Activated CD4-positive, alpha-beta T cell treated with anti-CD3 and anti-CD28 coated beads, Interleukin-2, amount 50 U/mL, for 16 hours (primary cell): Measurements from ENCODE around the gene EML1.
A peak's percentile ranks its signal among the peaks of the same experiment; 100 is the strongest.
"Not testable (repeated sequence)": the region's sequence is repeated elsewhere in the genome, so short reads cannot be mapped to it uniquely, and the experiment has no call there.

Source experiments
- DNase-seq: peaks from one replicate; pipeline ENCODE4 v3.0.0-alpha.2; 2020

The EML1 gene

DNA sequence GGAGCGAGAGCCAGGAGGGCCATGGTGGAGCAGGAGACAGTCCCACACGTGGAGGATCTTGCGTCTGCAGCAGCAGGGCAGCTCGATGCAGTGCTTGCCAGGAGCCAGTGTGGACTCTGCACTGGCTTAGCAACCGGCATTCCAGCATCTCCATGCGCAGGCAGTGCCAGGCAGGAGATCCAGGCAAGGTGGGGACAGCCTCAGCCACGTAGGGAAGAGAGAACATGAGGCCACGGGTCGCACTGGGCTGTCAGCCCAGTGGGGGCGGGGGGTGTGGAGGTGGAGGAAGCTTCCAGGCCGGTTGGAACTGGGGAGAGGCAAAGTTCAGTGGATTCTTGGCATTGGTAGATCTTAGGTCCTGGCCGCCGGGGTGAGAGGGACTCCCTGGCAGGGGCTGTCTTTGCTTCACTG is 151.0 kb downstream of the EML1 start:
- no peak for DNase-seq

DNA sequence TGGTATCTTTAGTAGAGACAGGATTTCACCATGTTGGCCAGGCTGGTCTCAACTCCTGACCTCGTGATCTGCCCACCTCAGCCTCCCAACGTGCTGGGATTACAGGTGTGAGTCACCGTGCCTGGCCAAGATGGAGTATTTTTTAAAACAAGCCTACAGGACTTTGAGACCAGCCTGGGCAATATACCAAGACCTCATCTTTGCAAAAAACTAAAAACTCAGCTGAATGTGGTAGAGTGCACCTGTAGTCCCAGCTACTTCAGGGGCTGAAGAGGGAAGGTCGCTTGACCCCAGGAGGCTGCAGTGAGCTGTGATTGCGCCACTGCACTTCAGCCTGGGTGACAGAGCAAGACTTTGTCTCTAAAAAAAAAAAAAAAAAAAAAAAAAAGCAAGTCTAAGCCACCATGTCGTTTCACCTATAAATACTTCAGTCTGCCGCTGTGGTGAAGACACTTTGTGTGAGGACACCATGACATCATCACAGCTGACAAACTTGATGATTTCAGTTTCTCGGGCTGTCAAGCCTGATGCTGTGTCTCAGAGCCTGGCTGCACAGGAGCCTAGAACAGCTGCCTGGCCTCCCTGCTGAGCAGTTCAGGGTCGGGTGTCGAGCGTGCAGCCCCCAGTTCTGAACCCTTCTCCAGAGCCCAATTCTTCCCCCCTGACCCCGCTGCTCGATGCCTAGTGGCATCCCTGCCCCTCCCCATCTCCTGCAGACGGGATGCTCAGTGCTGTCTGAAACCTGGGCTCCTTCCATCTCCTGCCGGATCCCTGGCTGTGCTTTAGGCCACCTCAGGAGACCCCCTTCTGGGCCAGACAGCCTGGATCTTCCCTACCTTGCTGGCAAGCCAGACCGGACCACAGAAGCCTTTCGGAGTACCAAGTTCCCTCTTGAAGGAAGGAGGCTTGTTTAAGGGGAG is 152.8 kb downstream of the EML1 start:
- DNase-seq, result peak; percentile 40

DNA sequence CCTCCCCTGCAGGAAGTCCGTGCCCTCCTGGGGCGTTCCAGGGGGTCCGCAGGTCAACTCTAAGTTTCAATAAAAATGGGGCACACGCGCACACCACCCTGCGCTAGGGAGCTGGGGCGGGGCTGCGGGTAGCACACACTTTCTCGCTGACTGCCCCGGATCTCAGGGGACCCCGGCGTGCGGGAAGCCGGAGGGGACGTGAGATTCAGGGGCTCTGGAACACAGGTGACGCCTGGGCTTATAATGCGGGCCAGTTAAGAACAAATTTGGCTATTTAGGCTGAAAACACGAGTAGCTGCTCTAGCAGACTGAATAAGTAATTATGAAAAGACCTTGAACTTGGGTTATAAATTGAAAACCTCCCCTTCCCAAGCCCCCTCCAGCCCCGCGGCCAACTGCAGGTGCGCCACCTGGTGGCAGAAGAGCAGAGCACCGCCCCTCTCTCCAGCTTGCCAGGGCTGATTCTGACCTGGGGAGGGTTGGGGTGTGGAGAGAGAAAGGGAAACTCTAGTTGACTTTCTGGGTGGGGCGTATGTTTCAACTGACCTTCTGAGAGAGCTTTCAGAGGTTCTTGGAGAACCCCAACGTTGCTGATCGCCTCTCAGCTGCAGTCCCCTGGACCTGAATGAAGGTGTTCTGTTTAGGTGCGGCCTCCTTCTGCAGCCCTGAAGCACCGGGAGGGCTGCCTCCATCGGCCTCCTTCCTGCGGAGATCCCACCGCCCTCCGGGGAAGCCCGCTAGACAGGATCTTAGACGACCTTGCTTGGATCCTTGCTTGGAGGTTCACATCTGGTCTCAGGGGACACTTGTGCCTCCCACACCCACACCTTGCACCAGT is 153.7 kb downstream of the EML1 start:
- peak; percentile 46 for DNase-seq

DNA sequence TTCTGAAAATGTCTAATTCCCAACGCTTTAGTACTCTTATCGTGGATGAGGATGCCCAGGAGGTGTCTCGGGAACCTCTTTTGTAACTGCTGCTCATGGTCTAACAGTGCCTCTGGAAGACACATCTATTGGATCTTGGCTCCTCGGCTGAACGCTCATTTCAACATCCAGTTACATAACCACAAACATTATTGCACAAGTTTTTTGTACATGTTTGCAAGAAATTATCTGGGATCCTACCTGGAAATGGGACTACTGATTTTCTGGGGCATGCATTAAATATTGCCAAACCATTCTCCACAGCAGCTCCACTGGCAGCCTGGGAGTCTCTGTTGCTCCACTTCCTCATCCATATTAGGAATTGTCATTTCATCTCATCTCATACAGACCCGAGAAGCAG is 154.5 kb downstream of the EML1 start:
- no peak for DNase-seq

DNA sequence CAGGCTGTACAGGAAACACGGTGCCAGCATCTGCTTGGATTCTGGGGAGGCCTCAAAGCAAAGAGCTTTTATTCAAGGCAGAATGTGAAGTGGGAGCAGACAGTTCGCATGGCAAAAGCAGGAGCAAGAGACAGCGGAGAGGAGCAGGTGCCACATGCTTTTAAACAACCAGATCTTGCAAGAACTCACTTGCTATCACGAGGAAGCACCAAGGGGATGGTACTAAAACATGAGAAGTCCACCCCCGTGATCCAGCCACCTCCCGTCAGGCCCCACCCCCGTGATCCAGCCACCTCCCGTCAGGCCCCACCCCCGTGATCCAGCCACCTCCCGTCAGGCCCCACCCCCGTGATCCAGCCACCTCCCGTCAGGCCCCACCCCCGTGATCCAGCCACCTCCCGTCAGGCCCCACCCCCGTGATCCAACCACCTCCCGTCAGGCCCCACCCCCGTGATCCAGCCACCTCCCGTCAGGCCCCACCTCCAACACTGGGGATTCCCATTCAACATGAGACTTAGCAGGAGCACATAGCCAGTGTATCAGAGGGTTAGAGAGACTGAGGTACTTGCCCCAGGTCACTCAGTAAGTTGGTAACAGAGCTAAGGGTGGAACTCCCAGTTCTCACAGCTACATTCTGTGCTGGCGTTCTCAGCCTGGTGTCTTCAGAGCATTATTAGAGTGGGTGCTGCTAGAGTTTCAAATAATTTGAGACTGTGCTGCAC is 156.0 kb downstream of the EML1 start:
- not testable (repeated sequence) for DNase-seq

DNA sequence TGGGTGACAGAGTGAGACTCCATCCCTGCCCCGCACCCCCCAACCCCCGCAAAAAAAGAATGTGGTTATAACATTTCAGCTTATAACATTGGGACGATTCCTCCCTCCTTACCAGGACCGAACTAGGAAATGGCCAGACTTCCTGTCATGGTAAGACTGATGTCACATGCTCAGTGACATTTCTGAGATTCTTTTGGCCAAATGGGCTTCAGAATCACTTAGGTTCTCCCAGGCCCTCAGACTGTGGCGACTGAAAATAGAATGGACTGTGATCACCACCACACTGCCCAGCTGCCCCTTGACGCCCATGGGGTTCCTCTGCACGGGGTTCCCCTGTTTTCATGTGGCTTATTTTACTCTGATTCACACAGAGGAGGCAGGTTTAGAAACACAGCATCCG is 157.0 kb downstream of the EML1 start:
- DNase-seq, result no peak

DNA sequence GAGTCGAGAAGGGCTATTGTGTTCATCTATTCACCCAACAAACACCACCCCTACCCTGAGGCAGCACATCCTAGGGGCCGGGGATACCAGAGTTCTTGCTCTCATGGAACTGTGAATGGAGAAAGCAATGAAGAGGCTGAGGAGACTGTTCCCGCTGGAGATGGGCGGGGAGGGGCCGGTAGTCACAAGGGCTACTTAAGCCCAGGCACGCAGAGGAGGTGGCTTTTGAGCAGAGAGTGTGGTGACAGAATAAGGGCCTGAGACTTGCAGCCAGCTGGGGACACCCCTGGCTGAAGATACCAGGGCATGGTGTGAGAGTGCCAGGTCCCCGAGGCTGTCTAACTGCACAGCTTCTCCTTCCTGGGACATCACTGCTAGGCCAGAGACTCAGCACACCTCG is 157.9 kb downstream of the EML1 start:
- no peak for DNase-seq

DNA sequence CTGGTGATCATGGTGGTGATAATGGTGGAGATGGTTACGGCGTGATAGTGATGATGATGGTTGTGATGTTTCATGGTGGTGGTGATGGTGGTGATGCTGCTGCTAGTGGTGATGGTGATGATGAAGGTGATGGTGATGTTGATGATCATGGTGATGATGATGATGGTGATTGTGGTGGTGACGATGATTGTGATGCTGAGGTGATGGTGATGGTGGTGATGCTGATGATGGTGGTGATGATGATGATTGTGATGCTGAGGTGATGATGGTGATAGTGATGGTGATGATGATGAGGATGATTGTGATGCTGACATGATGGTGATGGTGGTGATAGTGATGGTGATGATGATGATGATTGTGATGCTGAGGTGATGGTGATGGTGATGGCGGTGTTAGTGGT is 158.8 kb downstream of the EML1 start:
- no peak for DNase-seq

DNA sequence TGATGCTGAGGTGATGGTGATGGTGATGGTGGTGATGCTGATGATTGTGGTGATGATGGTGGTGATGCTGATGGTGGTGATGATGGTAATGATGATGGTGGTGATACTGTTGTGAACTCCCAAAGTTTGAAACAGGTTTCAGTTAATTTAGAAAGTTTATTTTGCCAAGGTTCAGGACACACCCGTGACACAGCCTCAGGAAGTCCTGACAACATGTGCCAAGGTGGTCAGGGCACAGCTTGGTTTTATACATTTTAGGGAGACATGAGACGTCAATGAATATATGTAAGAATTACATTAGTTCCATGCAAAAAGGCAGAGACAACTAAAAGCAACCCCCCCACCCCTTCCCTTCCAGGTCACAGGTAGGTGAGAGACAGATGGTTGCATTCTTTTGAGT is 159.2 kb downstream of the EML1 start:
- DNase-seq, result no peak

DNA sequence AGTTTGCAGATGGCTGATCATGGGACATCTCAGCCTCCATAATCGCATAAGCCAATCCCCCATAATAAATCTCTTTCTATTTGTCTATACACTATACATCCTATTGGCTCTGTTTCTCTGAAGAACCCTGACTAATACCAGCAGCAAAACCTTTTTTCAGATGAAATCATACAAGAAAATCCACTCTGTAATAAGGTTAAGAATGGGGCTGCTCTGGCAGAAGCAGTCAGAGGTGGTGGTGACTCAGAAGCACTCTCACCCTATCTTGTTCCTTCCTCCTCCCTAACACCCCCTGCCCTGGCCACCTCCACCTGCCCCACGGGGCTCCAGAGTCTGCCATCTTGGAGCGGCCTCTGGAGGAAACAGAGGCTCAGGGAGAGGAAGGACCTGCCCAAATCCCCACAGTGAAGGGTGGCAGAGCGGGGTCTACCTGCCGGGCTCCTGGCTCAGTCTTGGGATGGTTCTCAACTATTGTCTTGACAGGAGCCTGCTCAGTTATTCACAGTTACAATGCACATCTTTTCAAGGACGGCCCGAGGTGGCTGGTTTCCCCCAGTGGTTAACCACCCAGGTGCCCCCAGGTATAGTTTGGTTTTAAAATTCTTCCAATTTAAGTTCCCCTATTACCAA is 162.7 kb downstream of the EML1 start:
- no peak for DNase-seq

DNA sequence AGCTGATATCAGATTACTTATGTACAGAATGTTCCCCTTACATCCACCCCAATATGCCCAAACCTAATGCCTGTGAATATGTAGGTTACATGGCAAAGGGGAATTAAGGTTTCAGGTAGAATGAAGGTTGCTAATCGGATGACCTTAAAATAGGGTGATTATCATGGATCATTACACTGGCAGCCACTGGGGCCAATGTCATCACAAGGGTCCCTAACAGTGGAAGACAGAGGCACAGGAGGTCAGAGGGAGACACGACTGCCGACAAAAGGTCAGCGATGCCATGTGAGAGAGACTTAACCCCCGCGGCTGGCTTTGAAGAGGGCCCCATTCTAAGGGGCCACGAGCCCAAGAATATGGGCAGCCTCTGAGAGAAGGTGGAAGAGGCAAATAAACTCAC is 165.2 kb downstream of the EML1 start:
- no peak for DNase-seq

DNA sequence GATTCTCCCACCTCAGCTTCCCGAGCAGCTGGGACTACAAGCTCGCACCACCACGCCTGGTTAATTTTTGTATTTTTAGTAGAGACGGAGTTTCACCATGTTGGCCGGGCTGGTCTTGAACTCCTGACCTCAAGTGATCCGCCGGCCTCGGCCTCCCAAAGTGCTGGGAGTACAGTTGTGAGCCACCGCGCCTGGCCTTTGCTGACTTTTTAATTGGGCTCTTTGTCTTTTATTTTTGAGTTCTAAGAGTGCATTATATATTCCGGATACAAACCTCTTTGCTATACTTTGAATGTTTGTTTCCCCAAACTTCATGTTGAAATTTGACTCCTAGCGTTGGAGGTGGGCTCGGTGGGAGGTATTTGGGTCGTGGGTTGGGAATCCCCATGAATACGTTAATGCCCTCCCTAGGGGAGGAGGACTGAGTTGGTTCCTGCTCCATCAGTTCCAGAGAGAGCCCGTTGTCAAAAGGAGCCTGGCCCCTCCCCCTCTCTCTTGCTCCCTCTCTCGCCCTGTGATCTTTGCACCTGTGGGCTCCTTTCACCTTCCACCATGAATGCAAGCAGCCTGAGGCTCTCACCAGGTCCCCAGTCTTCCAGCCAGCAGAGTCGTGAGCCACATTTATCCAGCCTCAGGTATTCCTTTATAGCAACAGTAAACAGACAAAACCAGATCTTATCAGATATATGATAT is 168.8 kb downstream of the EML1 start:
- no peak for DNase-seq

DNA sequence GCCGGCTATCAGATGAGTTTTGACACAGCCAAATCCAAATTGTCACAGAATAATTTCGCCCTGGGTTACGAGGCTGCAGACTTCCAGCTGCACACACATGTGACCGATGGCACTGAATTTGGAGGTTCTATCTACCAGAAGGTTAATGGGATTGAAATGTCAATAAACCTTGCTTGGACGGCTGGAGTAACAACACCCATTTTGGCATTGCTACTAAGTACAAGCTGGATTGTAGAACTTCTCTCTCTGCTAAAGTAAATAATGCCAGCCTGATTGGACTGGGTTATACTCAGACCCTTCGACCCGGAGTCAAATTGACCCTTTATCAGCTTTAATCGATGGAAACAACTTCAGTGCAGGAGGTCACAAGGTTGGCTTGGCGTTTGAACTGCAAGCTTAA is 171.8 kb downstream of the EML1 start:
- no peak for DNase-seq

DNA sequence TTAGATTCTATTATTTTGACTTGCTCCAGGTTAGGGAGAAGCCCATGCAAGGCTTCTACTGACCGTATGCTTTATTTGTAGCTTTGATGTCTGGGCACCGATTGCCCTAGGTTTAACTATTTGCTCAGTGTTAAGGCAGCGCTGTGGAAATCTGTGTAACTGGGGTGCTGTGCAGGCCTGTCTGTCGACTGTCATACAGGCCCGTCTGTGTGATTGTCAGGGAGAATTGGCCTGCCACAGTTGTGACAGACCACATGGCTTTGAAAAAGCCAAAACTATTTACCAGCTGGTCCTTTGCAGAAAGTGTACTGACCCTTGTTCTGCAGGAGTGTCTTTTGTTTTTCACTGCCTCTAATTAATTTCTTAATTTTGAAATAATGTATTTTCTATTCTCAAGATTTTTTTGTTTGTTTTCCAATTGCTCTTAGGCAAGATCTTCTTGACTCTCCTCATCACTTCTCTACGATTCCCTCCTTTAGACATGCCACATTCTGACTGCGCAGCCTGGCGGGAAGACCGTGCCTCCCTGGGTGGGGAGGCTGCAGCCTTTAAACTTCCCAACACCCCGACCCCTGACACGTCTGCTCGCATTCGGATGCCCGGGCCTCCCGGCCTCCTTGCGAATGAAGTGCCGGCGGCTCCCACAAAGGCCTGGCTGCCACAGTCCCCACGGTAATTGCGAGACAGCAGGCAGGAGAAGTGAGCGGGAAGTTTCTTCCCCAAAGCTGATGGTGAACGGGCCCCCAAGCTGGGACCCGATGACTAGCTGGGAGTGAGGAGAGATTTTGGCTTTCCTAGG is 173.0 kb downstream of the EML1 start:
- no peak for DNase-seq

DNA sequence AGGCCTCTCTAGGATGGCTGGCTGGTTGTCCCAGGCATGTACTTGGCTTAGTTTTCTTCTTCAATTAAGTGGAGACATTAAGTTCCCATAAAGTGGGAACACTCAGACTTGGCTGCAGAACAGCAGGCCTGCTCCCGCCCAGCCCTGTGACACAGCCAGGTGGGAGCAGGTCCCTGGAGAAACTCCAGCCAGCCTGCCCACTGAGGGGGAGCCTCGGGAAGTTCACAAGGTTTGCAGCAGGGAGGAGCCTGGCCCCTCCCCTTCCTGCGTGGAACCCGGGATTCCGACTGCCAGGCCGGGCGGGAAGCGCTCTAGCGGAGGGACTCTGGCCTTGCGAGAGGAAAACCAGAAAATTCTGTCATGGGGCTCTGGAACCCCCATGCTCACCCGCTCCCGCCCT is 173.7 kb downstream of the EML1 start:
- DNase-seq, result no peak

DNA sequence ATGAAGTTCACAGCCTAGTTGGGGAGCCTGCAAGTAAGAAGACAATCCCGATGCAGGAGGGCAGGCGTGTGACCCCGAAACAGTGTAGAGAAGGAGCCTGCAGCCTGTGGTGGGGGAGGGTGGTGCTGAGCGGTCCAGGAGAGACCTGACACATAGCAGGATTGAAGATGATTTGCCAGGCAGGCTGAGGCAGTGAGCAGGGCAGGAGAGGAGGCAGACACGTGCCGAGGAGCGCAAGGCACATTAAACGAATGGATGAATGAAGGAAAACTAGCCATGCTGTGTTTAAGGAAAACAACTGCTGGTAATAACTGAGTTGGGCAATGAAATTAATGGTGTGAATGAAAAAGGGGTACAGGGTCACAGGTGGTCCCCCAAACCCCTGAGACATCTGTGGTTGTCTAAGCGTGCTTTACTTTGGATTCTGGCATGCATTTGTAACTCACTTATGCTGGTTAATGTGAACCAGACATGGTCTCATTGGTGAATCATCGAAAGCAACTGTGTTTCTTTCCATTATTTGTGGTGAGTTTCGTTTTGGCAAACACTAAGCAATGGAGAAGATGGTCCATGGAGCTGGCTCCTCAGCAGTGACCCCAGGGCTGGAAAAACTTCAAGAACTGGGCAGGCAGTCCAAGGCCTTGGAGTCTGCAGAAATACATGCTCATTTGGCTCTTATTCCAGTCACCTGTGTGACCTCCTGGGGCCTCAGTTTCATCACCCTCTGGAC is 175.1 kb downstream of the EML1 start:
- DNase-seq, result no peak

DNA sequence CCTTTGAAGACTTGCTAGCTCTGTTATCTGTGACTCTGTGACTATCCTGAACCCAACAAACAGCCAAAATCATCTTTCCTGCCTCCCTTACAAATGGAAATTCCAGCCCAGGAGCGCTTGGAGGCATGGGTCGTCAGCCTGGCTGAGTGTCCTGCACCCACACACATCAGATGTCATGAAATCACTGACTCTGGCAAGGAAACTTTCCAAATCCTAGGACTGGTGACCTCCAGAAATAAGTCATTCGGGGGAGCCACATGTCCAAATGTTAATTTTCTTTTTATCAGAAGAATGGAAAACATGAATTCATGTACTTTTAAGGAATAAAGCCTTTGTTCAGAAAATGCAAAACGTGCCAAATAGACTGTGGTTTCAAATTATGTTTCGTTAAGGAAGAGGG is 175.7 kb downstream of the EML1 start:
- no peak for DNase-seq

DNA sequence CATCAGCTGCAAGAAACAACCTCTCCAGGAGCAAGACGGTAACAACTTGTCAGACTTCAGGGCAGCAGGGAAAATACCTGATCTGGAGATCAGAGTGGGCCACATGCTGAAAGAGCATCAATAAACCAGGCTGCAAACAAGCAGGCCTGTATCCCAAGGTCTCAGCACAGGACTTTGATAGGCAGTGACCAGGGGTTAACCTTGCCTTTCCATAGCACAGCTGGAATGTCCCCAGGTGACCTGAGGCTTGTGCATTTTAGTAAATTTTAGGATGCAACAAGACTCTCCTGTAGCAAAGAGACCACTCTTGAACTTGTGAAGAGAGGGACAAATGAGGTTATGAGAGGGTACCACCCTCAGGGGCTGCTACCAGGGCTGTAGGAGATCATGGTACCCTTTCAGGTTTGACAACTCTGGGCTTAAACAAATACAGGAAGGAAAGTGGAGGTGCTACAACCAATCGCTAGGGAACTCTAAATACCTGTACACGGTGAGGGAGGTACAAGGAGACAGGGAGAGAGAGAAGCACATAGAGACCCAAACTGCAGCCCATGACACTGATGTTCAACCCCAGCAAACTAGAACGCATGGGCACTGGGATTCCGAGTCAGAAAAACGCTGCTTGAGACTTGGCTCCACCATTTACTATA is 176.6 kb downstream of the EML1 start:
- no peak for DNase-seq

DNA sequence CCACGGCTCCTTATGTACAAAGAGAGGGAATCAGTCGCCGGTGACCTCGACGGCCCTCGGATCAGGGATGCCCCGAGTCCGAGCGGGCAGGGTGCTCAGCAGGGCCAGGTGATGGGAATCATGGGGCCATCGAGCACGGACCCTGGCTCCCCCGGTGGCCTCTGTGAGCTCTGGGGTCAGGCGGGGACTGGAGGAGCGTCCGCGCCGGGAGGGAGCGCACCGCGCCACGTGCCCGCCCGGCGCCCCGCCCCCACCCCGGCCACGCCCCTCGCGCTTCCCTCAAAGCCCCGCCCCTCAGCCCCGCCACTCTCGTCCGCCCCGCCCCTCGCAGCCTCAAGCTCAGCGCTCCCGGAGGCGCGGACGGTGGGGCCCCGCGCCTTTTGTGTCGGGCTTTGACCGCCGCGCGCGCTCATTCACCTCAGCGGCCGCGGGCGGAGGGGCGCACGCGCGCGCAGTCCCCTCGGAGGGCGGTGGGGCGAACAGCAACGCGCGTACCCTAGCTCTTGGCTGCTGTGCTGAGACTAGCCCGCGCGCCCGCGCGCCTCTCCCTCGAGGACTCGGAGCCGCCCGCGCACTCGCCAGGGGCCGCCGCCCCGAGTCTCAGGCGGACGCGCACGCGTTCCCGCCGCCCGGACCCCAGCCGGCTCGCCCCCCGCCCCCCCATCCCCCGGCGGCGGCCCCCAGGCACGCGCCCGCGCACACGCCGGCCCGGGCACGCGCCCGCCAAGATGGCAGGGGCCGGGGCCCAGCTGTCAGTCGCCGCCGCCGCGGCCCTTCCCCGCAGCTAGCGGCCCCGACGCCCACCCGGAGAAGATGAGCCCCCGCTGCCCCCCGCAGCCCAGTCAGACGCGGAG is 178.1 kb downstream of the EML1 start:
- peak; percentile 80 for DNase-seq
